H4 (cell line): ENCODE measurements around the gene CD83. TPM values are rescaled to one million over a fixed set of nuclear protein-coding genes. Genes with fewer than 3 reads are reported as not detected.

Source experiments
- DNase-seq: peaks from one replicate; pipeline ENCODE4 v3.0.0-alpha.2; 2015; ENCODE audit warnings: low spot score
- total RNA-seq: library from RNA; depleted of rRNA; stranded (reverse); fragments of >200 nt; shearing (Covaris generic); gene quantifications from 2 replicates; pipeline ENCODE4 v1.2.3, GENCODE V29; 2014

CD83 gene
- total RNA-seq, 1 experiment from 2014 or later = 3.8 TPM

DNA sequence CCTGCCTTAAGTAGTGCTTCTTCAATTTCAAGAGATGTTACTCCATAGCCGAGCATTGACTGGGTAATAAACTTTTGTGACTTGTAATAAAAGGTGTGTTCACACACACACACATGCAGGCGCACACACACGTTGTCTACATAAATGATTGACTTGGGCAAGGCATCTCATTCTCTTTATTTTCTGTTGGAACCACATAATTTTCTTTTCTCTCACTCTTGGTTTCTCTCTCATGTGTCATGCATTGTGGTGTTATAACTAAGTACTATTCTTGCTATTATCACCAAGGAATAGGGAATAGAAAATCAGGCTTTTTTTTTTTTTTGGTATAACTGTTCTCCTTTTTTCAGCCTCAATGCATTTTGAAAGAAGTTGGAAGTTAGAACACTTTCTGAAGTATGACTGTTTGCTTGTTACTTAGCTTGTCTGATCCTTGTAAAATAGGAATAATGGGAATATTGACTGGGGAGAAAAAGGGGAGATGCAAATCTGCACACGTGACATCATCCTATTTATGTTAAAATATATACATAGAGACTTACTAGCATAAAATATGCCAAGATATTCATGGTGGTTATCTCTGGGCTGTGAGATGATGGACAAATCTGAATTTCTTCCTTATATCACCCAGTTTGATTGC lies 26.1 kb upstream of the CD83 start:
- DNase-seq = no peak

DNA sequence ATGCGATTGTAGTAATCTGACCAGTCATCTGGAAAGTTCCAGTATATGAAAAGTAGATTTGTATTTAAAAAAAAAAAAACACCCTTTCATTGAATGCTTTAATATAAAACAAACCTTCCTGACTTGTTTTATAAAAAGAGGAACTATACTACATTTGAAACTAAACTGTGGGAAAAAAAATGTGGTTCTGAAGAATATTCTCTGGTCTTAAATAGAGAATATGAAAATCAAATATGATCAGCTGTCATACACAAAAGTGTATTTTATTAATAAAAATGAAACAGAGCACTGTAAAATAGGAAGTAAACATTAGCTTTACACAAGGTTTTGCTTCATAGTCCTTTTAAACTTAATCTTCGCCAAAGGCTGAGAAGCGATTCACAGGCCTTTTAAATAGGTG lies 25.3 kb upstream of the CD83 start:
- DNase-seq = no peak

DNA sequence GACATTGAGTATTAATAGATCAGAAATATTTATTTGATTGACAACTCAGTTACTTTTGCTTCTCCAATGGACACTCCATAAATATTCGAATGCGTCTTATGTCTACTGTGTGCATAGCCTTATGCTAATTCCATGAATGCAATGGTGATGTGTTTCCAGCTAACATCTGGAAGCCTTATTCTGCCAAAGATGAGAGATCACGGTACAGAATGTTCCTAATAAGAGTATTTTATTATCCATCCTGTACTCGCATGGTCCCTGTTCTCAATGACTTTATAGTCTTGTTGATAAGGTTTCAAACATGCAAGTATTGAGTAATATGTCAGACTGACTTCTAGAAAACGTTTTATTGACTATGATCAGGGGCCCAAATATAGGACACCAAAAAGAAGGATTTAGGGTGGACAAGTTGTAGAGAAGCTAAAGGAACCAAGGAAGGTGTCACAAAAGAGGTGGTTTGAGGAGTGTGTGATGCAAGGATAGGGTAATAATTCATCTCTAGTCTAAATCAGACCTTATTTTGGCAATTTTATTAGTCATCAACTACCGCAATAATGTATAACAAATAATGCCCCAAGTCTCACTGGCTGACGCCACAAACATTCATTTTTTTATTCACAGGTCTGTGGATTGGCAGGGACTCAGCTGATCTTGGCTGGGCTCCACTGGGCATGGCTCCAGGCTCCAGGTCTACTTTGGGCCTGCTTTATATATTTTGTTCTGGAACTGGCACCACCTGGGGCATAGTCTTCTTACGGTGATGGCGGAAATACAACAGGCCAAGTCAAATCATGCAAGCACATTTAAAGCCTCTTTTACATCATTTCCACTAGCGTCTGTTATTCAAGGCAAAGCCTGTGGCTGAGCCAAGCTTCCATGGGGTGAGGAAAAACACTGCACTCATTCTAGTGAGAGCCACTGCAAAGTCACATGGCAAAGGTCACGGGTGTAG lies 24.5 kb upstream of the CD83 start:
- no peak for DNase-seq

DNA sequence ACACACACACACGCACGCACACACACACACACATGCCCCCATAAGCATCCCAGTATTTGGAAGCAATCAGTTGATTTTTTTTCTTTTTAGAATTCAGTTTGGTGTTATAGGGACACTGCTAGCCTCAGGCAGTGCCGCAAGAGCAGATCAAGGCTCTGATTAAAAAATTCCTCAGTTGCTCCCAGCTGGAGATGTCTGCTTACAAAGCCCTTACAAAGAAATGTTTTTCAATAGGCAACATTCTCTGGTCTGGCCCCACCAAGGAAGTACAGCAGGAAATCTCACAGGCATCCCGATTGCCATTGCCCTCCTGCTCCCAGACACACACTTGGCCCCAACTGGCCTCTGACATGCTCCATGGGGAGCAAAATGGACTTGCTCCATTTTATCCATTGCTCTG lies 22.9 kb upstream of the CD83 start:
- no peak for DNase-seq

DNA sequence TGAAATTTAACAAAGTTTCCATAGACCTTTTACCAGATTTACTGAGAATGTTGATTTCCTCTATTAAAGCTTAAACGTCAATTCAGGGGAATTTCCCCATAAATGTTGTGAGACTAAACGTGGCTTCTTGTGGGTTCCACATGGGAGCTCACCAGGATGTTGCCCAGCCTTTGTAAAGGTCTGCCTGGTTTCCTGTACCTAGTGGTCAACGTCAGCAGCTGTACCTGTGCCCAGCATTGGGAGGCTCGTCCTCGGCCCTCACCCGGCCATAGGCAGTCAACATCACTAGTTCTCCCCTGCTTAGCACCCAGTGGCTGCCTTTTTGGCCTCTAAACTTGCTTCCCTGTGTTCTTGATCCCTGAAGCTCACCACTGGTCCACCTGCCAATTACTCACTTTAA lies 22.1 kb upstream of the CD83 start:
- DNase-seq = no peak

DNA sequence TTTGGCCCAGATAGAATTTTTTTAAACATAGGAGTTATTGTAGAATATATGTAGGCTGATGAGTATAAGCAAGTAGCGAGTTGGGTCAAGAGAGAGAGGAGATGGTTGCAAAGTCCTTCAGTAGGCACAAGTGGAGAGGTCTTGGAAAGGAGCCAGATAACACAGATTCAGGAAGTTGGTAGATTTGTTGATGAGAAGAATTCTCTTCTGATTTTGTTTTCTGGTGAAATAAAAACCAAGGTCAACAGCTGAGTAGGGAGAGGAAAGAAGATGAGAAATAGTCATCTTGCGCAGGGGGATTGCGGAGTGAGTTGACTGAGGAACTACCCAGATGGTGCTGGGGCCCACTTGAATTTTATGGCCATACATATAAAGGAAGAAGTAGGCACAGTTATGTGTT lies 17.4 kb upstream of the CD83 start:
- DNase-seq = no peak

DNA sequence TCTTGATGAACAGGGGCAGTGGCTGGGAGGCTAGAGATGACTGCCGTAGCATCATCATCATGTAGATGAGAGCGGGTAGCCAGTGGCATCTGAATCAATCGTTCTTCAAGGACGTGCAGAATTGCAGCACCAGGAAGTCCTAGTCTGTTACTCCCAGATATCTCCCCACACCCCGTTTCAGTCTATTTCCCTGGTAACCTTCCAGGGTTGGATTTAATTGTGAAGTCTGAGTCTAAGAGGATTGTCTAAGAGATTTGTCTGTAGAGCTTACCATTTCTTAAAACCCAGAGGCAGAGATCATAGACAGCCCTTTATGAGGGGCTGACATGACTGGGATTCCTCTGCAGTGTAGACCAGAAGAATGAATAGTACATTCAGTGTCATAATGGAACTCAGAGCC lies 16.6 kb upstream of the CD83 start:
- no peak for DNase-seq

DNA sequence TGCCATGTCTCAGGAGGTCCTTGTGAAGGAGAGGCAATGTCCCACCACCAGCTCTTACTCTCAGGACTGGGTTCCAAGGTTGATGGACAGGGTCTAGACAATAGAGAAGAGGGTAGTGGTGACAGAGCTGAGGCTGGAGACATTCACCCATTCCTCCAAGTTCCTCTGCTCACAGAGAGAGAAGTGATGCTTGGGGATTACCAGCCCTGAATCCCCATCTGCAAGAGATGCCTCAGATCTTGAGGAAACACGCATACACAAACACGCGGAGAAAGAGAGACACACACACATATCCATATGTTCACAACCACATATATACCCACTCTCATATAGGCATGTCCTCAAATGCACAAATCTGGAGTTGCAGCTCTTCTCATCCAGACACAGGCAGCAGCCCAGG lies 15.2 kb upstream of the CD83 start:
- DNase-seq = no peak

DNA sequence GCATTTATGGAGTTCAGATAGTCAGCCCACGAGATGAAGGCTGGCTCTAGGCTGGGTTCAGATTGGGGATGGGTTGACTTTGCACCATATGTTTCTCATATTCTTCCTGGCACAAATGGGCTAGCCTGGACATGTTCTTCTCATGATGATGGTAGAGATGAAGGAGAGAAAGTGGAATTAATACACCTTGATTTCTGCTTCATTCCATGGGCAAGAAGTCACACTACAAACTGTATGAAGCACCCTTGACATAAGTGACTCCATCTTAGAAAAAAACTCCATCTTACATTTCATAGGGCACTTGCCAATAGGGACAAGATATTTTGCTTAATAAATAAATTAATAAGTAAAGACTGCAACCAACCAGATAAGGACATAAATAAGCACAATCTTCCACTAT lies 12.0 kb upstream of the CD83 start:
- DNase-seq = no peak

DNA sequence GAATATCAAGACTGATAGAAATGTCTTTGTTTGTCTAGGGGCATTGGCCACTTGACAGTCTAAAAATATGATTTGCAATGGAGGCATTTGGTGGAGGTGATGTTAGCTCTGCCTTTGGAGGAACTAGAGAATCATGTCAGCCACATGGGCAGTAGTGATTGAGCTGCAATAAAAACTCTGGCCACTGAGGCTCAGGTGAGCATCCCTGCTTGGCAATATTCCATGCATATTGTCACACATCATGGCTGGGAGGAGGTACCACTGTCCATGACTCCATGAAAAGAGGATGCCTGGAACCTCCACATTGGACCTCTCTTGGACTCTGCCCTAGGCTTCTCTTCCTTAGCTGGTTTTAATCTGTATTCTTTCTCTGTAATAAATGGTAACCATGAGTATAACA lies 10.6 kb upstream of the CD83 start:
- no peak for DNase-seq

DNA sequence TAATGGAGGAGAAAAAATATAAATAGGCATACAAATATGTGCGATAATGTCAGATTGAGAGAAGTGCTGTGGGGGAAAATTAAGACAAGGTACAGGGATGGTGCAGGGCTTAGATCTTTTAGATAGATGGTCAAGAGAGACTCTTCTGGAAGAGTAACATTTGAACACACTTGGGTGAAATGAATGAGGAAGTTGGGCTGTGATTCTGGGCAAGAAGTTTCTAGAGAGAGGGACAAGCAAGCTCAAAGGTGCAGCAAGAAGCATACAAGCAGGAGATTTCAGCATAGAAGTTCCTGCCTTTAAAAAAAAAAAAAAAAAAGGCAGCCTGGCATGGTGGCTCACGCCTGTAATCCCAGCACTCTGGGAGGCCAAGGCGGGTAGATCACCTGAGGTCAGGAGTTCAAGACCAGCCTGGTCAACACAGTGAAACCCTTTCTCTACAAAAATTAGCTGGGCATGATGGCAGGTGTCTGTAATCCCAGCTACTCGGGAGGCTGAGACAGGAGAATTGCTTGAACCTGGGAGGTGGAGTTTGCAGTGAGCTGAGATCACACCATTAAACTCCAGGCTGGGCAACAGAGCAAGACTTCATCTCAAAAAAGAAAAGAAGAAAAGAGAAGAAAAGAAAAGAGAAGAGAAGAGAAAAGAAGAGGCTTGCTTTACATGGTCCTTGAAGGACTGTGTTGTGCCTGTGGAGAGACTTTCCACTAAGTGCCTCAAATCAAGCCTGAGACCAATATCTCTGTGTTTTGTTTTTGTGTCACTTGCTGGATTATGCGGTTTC lies 9.7 kb upstream of the CD83 start:
- DNase-seq = no peak

DNA sequence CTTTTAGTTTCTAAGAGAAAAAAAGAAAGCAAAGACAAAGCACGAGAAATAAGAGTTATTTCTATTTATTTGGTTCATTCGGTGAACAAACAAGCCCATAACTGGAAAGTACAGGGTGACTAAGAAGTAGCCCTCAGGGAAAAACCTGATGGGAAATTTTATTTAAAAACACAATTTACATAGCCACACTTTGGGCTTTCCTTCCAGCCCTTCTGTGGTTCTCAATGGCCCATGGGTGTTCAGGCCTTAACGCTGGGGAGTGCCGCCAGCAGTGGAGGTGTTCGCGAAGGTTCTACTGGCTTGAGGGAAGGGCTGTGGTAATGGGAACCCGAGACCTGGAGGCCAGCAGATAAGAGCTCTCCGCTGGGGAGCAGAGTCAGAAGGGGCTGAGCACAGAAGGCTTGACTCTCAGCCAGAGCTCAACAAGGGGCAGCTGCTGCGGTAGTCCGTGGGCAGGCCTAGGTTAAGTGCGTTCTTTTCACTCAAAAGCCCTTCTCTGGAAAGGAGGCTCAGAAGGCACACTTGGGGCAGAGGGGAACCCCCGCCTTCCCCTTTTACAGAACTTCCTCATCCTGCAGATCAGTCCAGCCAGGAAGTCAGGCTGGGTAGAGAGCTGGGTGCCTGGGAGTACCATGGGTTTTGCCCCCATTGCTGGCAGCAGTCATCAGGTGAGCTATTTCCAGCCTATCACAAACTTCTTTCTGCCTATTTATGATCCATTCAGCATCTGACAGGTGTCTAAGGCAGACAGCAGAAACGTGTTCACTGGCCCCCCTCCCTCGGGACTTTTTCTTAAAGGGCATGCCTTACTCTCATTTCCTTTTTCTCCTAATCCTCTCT lies 8.8 kb upstream of the CD83 start:
- DNase-seq = no peak

DNA sequence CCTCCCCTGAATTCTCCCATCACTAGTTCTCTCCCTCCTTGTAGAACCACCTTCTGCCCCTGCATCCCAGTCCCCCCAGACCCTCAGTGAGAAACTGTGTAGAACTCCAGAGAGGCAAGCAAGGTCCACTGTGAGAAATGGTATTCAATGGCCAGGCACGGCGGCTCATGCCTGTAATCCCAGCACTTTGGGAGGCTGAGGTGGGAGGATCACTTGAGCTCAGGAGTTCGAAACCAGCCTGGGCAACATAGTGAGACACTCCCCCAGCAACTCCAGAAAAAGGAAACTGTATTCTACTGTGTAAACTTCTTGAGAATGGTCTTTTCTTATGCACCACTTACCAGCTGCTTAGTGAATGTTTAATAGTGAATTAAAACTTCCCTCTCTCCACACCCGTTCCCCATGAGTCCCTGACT lies 8.2 kb upstream of the CD83 start:
- no peak for DNase-seq

DNA sequence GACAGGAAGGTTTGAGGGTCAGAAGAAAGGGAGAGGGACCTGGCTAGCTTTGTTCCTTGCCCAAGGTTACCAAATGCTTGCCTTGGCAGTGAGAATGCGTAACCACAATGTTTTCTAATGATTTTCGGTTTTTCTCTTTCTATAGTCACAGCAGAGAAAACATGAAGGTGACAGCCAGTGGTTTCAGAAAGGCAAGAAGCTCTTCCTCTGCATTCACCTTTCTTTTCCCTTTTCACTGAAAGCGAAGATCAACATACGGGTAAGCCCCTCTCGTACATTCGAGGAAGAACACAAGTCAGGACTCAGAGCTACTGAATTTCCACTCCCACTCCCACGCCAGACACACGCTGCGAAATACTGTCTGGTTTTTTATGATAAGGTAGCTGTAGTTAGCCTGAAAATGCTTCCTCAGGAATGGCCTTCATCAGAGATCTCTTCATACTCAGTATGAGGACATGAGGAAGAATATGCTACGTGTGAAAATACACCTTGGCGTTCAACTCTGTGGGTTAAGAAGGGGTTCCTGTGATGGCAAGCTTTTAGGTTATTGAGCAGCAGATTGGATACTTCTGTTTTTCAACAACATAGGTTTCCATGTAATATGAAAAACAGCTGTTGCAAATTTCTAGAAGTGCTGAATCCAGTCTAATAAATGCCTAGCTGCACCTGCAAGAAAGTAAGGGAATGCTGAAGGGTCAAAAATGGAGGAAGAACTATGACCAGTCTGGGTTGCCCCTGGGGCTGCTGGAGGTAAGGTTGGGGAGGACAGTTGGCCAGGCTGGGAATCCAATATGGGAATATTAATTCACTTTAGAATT lies 7.4 kb upstream of the CD83 start:
- no peak for DNase-seq

DNA sequence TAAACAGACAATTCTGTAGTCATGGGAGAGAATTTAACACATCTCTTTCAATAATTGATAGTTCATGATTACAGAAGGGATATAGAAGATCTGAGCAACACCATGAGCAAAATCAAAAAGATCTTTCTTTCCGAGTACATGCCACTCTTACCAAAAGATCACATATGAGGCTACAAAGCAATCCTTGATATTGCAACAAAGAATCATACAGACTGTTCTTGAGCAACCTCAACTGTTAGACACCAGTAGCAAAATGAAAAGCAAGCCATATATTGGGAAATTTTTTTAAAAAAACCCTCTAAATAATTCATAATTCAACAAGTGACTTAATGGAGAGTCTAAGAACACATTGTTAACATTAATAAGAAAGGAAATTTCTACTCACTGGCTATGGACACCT lies 3.6 kb upstream of the CD83 start:
- no peak for DNase-seq

DNA sequence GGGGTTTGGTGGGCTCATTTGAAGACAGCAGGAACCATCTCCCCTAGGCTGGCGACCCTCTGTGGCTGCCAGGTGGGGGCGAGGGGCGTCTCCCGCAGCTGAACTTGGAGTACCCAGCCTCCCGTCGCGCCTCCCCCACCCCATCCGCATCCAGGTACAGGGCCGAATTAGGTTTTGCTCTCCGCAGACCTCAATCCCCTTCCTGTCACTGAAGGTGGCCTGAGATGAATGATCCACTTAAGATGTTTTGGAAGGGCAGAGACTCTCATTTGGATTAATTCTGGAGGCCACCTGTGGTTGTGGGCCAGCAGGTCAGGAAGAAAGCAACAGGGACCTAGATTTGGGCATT lies 493 bp downstream of the CD83 start:
- DNase-seq = no peak

DNA sequence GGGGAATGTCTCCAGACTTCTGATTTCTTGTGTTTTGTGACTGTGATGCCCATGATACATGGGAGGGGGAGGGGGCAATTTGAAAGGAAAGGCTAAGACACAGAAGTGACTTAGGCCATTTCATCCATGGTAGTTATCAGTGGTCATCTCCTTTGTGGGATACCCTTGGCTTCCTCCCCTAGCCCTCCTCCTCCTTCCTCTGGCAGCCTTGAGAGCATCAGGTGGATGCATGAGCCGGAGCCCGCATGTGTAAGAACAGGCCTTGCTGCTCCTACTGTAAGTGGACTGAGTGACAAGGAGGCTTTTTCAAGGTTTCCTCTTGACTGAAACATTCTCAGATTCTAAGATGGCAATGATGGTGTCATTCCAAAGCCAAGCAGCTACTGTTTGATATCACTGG lies 874 bp downstream of the CD83 start:
- no peak for DNase-seq

DNA sequence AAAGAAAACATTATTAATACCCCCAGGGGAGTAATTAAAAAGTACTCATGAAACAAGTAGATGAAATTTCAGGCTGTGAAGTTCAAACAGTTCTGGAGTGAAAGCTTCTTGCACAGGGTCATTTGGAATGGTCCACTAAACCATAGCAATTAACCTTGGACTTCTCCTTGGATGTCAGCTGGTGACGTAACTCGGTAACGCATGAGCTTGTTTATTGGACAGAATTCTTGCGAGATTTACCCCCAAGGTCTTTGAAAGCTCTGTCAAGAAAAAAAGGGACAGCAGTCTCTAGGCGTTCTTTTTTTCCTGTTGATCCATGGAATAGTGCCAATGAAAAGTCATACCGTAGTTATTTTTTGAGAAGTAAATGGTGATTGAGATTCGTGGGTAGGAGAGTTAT lies 2.2 kb downstream of the CD83 start:
- no peak for DNase-seq

DNA sequence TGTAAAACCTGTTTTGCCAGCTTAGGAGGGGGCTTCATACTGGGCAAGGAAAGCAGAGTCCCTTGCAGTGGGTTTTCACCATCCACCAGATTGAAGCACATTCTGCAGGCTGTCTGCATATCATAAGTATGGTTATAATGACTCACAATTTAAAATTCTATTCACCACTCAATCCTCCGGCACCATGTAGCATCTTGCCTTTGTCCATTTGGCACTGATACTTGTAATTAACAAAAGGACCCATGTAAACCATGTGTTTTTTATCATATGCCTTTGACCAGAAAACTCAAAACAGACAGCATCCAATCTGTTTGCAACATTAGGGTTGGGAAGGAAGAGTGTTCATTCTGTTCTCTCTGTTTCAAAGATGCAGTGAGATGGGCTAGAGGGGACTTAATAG lies 3.0 kb downstream of the CD83 start:
- no peak for DNase-seq

DNA sequence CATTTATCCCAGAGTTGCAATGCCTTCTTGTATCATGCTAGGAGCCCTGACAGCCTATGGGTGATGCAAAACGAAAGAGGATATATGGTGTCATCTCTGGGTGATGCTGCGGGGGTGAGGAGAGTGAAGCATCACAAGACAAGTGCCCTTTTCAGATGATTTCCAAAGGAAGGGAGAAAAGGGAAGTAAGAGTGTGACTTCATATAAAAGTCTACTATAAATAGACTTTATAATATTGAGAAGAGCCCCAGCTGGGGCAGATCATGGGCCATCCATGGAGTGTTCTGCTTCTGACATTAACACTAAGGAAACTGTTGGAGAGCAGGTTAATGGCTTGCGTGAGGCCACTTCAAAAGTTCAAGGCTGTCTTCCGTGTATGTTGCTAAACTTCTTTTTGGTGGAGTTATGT lies 4.4 kb downstream of the CD83 start:
- DNase-seq = no peak
